Esophagus (tissue), 2 donors: ENCODE data around the gene MLLT3. TPM values are rescaled to one million over a fixed set of nuclear protein-coding genes. Genes with fewer than 3 reads are reported as not detected.

Source experiments
- H3K27ac ChIP-seq, 2 donors: one replicate each; pipeline ENCODE4 v1.5.1; 2013; ENCODE audit warnings: low read depth in 2 of 2, mild to moderate bottlenecking in 2 of 2, inconsistent platforms in 1 of 2, low read length in 1 of 2, moderate library complexity in 1 of 2
- H3K27me3 ChIP-seq, 2 donors: one replicate each; pipeline ENCODE4 v1.6.1; 2013; ENCODE audit warnings: low read length in 2 of 2, control low read depth in 1 of 2, mild to moderate bottlenecking in 1 of 2; ENCODE audit not compliant: insufficient read depth in 2 of 2, control insufficient read depth in 1 of 2
- H3K36me3 ChIP-seq, 2 donors: one replicate each; pipeline ENCODE4 v1.6.1; 2013; ENCODE audit warnings: low read length in 1 of 2; ENCODE audit not compliant: control insufficient read depth in 2 of 2, insufficient read depth in 2 of 2
- H3K4me1 ChIP-seq, 2 donors: one replicate each; pipeline ENCODE4 v1.6.1; 2013; ENCODE audit warnings: low read length in 1 of 2; ENCODE audit not compliant: control insufficient read depth in 2 of 2, insufficient read depth in 2 of 2
- H3K4me3 ChIP-seq, 2 donors: one replicate each; pipeline ENCODE4 v1.5.1; 2013; ENCODE audit warnings: low read length in 2 of 2, mild to moderate bottlenecking in 2 of 2, low read depth in 1 of 2, moderate library complexity in 1 of 2
- H3K9me3 ChIP-seq, 2 donors: one replicate each; pipeline ENCODE4 v1.6.1; 2013; ENCODE audit warnings: mild to moderate bottlenecking in 2 of 2, low read depth in 1 of 2, low read length in 1 of 2, moderate library complexity in 1 of 2; ENCODE audit not compliant: control insufficient read depth in 2 of 2, insufficient read depth in 1 of 2
- WGBS, 2 donors: extraction: QIAGEN DNeasy Blood & Tissue Kit; methylation state at CpG; one replicate each; pipeline ENCODE4 v1.1.7; 2013; 5-methylcytosine and 5-hydroxymethylcytosine counted together
- polyA plus RNA-seq, 2 donors: library from polyadenylated mRNA; stranded (reverse); fragments of 200-250 nt; gene quantifications; one replicate each; pipeline ENCODE4 v1.2.3, GENCODE V29; 2013
- donor health status: healthy with polysubstance abuse.
- donor health status: Bipolar disorder and iron deficiency.

The MLLT3 gene
- polyA plus RNA-seq, 2 donors: 4.6 to 5.0 TPM

- Histone ChIP-seq H3K9me3 (no peaks in the 10 kb centered on the region), H3K4me3 (no peak overlapping the region), H3K36me3 (no peaks in the 10 kb centered on the region), H3K4me1 (no peaks in the 10 kb centered on the region), H3K27me3 (no peaks in the 10 kb centered on the region), H3K27ac (no peak overlapping the region)
Measured at GRCh38 chr9:20568400-20568799, 53.9 kb downstream of the MLLT3 start.

- Histone ChIP-seq H3K9me3 (no peaks in the 10 kb centered on the region), H3K27me3 (no peaks in the 10 kb centered on the region), H3K4me1 (peaks cover 0 to 2% of the 10 kb centered on the region in 2 donors), H3K4me3 (no peak overlapping the region), H3K27ac (no peak overlapping the region), H3K36me3 (no peaks in the 10 kb centered on the region)
- 84 to 89% methylated on average over 4 of the region's 4 CpGs for WGBS, 2 donors
Measured at GRCh38 chr9:20566401-20566800, 55.9 kb downstream of the MLLT3 start.

- WGBS, 2 donors: 81 to 84% methylated on average over 3 of the region's 3 CpGs
- Histone ChIP-seq H3K27ac (no peak overlapping the region), H3K4me3 (no peak overlapping the region), H3K36me3 (no peaks in the 10 kb centered on the region), H3K9me3 (no peaks in the 10 kb centered on the region), H3K4me1 (peaks cover 0 to 2% of the 10 kb centered on the region in 2 donors), H3K27me3 (no peaks in the 10 kb centered on the region)
Measured at GRCh38 chr9:20564650-20565049, 57.6 kb downstream of the MLLT3 start.

- Histone ChIP-seq H3K4me3 (no peak overlapping the region), H3K36me3 (no peaks in the 10 kb centered on the region), H3K27ac (no peak overlapping the region), H3K9me3 (no peaks in the 10 kb centered on the region), H3K27me3 (no peaks in the 10 kb centered on the region), H3K4me1 (peaks cover 0 to 2% of the 10 kb centered on the region in 2 donors)
- 19 to 41% methylated on average over 1 of the region's 1 CpG for WGBS, 2 donors
Measured at GRCh38 chr9:20563917-20564316, 58.4 kb downstream of the MLLT3 start.

GRCh38 chr9:20562051-20562450 is 60.2 kb downstream of the MLLT3 start:
- Histone ChIP-seq H3K9me3 (no peaks in the 10 kb centered on the region), H3K27me3 (no peaks in the 10 kb centered on the region), H3K27ac (no peak overlapping the region), H3K4me1 (peaks cover 0 to 2% of the 10 kb centered on the region in 2 donors), H3K4me3 (no peak overlapping the region), H3K36me3 (no peaks in the 10 kb centered on the region)
- 87 to 94% methylated on average over 2 of the region's 2 CpGs for WGBS, 2 donors

- Histone ChIP-seq H3K27ac (no peak overlapping the region), H3K4me1 (peaks cover 0 to 2% of the 10 kb centered on the region in 2 donors), H3K27me3 (no peaks in the 10 kb centered on the region), H3K4me3 (no peak overlapping the region), H3K36me3 (no peaks in the 10 kb centered on the region), H3K9me3 (no peaks in the 10 kb centered on the region)
- WGBS, 2 donors: 74 to 75% methylated on average over 3 of the region's 3 CpGs
Measured at GRCh38 chr9:20561531-20561930, 60.8 kb downstream of the MLLT3 start.

- Histone ChIP-seq H3K36me3 (no peaks in the 10 kb centered on the region), H3K9me3 (no peaks in the 10 kb centered on the region), H3K4me3 (no peak overlapping the region), H3K27ac (no peak overlapping the region), H3K4me1 (peaks cover 0 to 2% of the 10 kb centered on the region in 2 donors), H3K27me3 (no peaks in the 10 kb centered on the region)
- 38 to 53% methylated on average over 1 of the region's 1 CpG for WGBS, 2 donors
Measured at GRCh38 chr9:20559231-20559890, 62.9 kb downstream of the MLLT3 start.

GRCh38 chr9:20558566-20559016 is 63.7 kb downstream of the MLLT3 start:
- WGBS, 2 donors: 27 to 43% methylated on average over 2 of the region's 2 CpGs
- Histone ChIP-seq H3K27me3 (no peaks in the 10 kb centered on the region), H3K4me3 (no peak overlapping the region), H3K4me1 (peaks cover 0 to 2% of the 10 kb centered on the region in 2 donors), H3K36me3 (no peaks in the 10 kb centered on the region), H3K27ac (no peak overlapping the region), H3K9me3 (no peaks in the 10 kb centered on the region)

- Histone ChIP-seq H3K9me3 (no peaks in the 10 kb centered on the region), H3K27ac (no peak overlapping the region), H3K27me3 (no peaks in the 10 kb centered on the region), H3K4me3 (no peak overlapping the region), H3K36me3 (no peaks in the 10 kb centered on the region), H3K4me1 (peaks cover 0 to 2% of the 10 kb centered on the region in 2 donors)
- WGBS, 2 donors: 38 to 52% methylated on average over 5 of the region's 5 CpGs
Measured at GRCh38 chr9:20557890-20558565, 64.3 kb downstream of the MLLT3 start.

GRCh38 chr9:20557285-20557684 is 65.0 kb downstream of the MLLT3 start:
- no peaks in the 10 kb centered on the region for H3K4me1 ChIP-seq
- H3K27me3 ChIP-seq: no peaks in the 10 kb centered on the region
- 97 to 100% methylated on average over 1 of the region's 1 CpG for WGBS, 2 donors
- H3K36me3 ChIP-seq: no peaks in the 10 kb centered on the region
- H3K4me3 ChIP-seq: no peak overlapping the region
- H3K9me3 ChIP-seq: no peaks in the 10 kb centered on the region
- no peak overlapping the region for H3K27ac ChIP-seq
